Breast epithelium (tissue), 3 donors: Measurements from ENCODE around the gene HNRNPA3.

Experiments used
- POLR2AphosphoS5 ChIP-seq, 3 donors: sonication (generic); formaldehyde crosslinking; IDR thresholded peaks; one replicate each; pipeline ENCODE4 v1.6.1; 2017; ENCODE audit warnings: antibody characterized with exemption in 3 of 3
- TF ChIP-seq, protein P1 (sequence below), 3 donors: fragments of 450-650 bp; IDR thresholded peaks; one replicate each; pipeline ENCODE4 v1.5.1; 2016 to 2017; ENCODE audit warnings: antibody characterized with exemption in 3 of 3, mild to moderate bottlenecking in 3 of 3, moderate library complexity in 3 of 3

DNA sequence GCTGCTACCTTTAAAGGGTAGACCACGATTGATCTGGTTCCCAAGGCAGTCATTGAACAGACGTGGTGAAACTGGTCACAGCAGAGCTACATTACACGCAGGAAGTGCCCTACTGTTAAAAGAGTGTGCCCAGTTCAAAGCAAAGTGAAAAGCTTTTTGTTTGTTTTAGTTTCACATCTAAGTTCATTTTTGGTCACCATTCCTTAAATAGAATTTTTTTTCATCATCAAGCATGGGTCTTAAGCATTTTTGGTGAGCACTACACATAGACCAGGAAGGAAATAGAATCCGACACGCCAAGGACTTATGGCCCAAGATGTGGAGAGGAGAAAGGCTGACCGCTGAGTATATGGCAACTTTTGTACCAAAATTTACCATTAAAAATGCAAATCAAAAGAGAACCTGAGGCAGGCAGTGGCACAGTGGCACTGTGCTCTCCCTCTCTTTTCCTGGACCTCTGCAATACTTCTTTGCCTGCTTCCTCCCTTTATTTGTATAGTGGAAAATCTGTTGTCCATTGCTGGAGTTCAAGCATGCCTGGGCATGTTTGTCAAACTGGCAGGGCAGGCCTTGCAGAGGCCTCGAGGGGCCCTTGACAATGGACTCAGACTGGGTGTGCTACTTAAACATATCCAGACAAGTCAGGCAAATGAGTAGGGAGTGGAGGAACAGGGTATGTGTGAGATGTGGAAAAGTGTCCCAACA lies 42.6 kb upstream of the HNRNPA3 start:
- TF ChIP-seq, protein P1, sequence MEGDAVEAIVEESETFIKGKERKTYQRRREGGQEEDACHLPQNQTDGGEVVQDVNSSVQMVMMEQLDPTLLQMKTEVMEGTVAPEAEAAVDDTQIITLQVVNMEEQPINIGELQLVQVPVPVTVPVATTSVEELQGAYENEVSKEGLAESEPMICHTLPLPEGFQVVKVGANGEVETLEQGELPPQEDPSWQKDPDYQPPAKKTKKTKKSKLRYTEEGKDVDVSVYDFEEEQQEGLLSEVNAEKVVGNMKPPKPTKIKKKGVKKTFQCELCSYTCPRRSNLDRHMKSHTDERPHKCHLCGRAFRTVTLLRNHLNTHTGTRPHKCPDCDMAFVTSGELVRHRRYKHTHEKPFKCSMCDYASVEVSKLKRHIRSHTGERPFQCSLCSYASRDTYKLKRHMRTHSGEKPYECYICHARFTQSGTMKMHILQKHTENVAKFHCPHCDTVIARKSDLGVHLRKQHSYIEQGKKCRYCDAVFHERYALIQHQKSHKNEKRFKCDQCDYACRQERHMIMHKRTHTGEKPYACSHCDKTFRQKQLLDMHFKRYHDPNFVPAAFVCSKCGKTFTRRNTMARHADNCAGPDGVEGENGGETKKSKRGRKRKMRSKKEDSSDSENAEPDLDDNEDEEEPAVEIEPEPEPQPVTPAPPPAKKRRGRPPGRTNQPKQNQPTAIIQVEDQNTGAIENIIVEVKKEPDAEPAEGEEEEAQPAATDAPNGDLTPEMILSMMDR (IDR thresholded peaks at IDR 0.05), result no peak
- no peak for TF ChIP-seq POLR2AphosphoS5 (IDR thresholded peaks at IDR 0.05)
